Caco-2 (cell line): ENCODE data around the gene RBFOX1. TPM values are rescaled to one million over a fixed set of nuclear protein-coding genes. Genes with fewer than 3 reads are reported as not detected.

Experiments used
- BruUV-seq: library from RNA; stranded (reverse); fragments of 400-500 nt; replicated peaks from 2 replicates; lab custom pipeline; 2021; lab: Mats Ljungman, UMichigan
- CTCF ChIA-PET: fragments of 300-600 bp; sonication (Branson Sonifier 250); formaldehyde crosslinking; loops from one replicate; lab custom pipeline; 2022; ENCODE audit warnings: antibody characterized with exemption; lab: Charles Lee
- POLR2A ChIA-PET: fragments of 300-600 bp; sonication (Branson Sonifier 250); formaldehyde crosslinking; loops from one replicate; lab custom pipeline; 2022; ENCODE audit warnings: antibody characterized with exemption; lab: Charles Lee
- DNase-seq, 2 experiments: peaks; one replicate each; pipeline versions ENCODE4 v3.0.0 to v3.0.0-alpha.2; 2020 to 2022
- H3K27me3 ChIP-seq: replicated peaks from 2 replicates; pipeline ENCODE4 v1.6.0; 2011; ENCODE audit warnings: low read length; ENCODE audit not compliant: control insufficient read depth, insufficient read depth
- H3K36me3 ChIP-seq: 2 replicates; pipeline ENCODE4 v1.5.1; 2011; ENCODE audit warnings: low read length; ENCODE audit not compliant: control insufficient read depth, insufficient read depth
- H3K4me1 ChIP-seq: fragments of 250-450 bp; sonication (Bioruptor Pico); 2 replicates; pipeline ENCODE4 v1.5.1; 2020; ENCODE audit warnings: mild to moderate bottlenecking
- H3K4me3 ChIP-seq: 2 replicates; pipeline ENCODE4 v1.5.1; 2011; ENCODE audit warnings: low read depth, mild to moderate bottlenecking, control low read depth, low read length
- H3K9me3 ChIP-seq: fragments of 250-450 bp; sonication (Bioruptor Pico); 2 replicates; pipeline ENCODE4 v1.5.1; 2020; ENCODE audit warnings: mild to moderate bottlenecking, moderate library complexity
- H3K27ac Mint-ChIP-seq: one replicate; pipeline ENCODE4 v1.8.0; 2022; ENCODE audit warnings: mixed read lengths; ENCODE audit not compliant: unreplicated experiment
- H3K27me3 Mint-ChIP-seq: one replicate; pipeline ENCODE4 v1.8.0; 2022; ENCODE audit warnings: mixed read lengths; ENCODE audit not compliant: insufficient read depth, unreplicated experiment
- H3K36me3 Mint-ChIP-seq: one replicate; pipeline ENCODE4 v1.8.0; 2022; ENCODE audit warnings: mild to moderate bottlenecking, mixed read lengths; ENCODE audit not compliant: insufficient read depth, unreplicated experiment
- H3K4me1 Mint-ChIP-seq: one replicate; pipeline ENCODE4 v1.8.0; 2022; ENCODE audit warnings: low read depth, mixed read lengths; ENCODE audit not compliant: unreplicated experiment
- H3K4me3 Mint-ChIP-seq: one replicate; pipeline ENCODE4 v1.8.0; 2022; ENCODE audit warnings: mild to moderate bottlenecking, moderate library complexity, mixed read lengths; ENCODE audit not compliant: unreplicated experiment
- H3K9me3 Mint-ChIP-seq: one replicate; pipeline ENCODE4 v1.8.0; 2022; ENCODE audit warnings: mixed read lengths; ENCODE audit not compliant: unreplicated experiment
- intact Hi-C: fragments of 100-400 bp; cut with micrococcal nuclease; formaldehyde crosslinking; loops from one replicate; pipeline ENCODE4 v1.10.0; 2022; ENCODE audit not compliant: unreplicated experiment
- total RNA-seq: library from RNA; stranded (reverse); gene quantifications from 2 replicates; pipeline ENCODE4 v1.2.3, GENCODE V29; 2022
- TF ChIP-seq, protein P1 (sequence below), 2 experiments: fragments of 200-600 bp in 1 of 2; IDR thresholded peaks; 1 replicate in 1 of 2; 2 replicates in 1 of 2; pipeline versions ENCODE4 v1.5.1 to v1.8.0; 2011 to 2022; ENCODE audit warnings: antibody characterized with exemption in 1 of 2, control low read depth in 1 of 2, inconsistent platforms in 1 of 2, low read depth in 1 of 2, low read length in 1 of 2, mild to moderate bottlenecking in 1 of 2, moderate library complexity in 1 of 2; ENCODE audit not compliant: insufficient read depth in 1 of 2, severe bottlenecking in 1 of 2, unreplicated experiment in 1 of 2

RBFOX1 gene
- total RNA-seq, 1 experiment from 2014 or later = 0.91 TPM

DNA sequence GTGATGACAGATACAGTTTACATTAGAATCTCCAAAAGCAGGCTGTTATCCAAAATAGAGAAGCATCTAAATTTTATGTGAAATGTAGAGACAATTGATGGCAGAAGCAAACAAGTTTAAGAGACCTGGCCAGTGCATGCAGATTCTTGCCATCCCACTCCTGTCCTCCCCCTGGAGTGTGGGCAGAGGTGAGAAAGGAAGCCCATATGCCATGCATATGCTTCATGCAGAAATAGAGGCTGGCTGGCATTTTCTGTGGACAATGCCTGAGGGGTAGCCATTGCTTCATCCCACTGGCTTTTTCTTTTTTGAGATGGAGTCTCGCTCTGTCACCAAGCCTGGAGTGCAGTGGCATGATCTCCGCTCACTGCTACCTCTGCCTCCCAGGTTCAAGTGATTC, 382.1 kb downstream of the RBFOX1 start:
- Mint-ChIP-seq H3K27ac (no peak overlapping the region), H3K4me3 (no peak overlapping the region), H3K4me1 (no peaks in the 10 kb centered on the region), H3K36me3 (no peaks in the 10 kb centered on the region), H3K9me3 (no peaks in the 10 kb centered on the region), H3K27me3 (no peaks in the 10 kb centered on the region)
- Histone ChIP-seq H3K4me1 (no peaks in the 10 kb centered on the region), H3K27me3 (no peaks in the 10 kb centered on the region), H3K4me3 (no peak overlapping the region), H3K36me3 (no peaks in the 10 kb centered on the region), H3K9me3 (no peaks in the 10 kb centered on the region)
- ChIA-PET CTCF (no interaction called here), POLR2A (no interaction called here)
- DNase-seq = no peak
- intact Hi-C loops = no loop called here
- TF ChIP-seq, protein P1, sequence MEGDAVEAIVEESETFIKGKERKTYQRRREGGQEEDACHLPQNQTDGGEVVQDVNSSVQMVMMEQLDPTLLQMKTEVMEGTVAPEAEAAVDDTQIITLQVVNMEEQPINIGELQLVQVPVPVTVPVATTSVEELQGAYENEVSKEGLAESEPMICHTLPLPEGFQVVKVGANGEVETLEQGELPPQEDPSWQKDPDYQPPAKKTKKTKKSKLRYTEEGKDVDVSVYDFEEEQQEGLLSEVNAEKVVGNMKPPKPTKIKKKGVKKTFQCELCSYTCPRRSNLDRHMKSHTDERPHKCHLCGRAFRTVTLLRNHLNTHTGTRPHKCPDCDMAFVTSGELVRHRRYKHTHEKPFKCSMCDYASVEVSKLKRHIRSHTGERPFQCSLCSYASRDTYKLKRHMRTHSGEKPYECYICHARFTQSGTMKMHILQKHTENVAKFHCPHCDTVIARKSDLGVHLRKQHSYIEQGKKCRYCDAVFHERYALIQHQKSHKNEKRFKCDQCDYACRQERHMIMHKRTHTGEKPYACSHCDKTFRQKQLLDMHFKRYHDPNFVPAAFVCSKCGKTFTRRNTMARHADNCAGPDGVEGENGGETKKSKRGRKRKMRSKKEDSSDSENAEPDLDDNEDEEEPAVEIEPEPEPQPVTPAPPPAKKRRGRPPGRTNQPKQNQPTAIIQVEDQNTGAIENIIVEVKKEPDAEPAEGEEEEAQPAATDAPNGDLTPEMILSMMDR (IDR thresholded peaks at IDR 0.05; ENCODE audit: insufficient read depth in 1 of 2, low read depth in 1 of 2, low read length in 1 of 2, severe bottlenecking in 1 of 2, unreplicated experiment in 1 of 2) = no peak
- BruUV-seq = no TSS peak

DNA sequence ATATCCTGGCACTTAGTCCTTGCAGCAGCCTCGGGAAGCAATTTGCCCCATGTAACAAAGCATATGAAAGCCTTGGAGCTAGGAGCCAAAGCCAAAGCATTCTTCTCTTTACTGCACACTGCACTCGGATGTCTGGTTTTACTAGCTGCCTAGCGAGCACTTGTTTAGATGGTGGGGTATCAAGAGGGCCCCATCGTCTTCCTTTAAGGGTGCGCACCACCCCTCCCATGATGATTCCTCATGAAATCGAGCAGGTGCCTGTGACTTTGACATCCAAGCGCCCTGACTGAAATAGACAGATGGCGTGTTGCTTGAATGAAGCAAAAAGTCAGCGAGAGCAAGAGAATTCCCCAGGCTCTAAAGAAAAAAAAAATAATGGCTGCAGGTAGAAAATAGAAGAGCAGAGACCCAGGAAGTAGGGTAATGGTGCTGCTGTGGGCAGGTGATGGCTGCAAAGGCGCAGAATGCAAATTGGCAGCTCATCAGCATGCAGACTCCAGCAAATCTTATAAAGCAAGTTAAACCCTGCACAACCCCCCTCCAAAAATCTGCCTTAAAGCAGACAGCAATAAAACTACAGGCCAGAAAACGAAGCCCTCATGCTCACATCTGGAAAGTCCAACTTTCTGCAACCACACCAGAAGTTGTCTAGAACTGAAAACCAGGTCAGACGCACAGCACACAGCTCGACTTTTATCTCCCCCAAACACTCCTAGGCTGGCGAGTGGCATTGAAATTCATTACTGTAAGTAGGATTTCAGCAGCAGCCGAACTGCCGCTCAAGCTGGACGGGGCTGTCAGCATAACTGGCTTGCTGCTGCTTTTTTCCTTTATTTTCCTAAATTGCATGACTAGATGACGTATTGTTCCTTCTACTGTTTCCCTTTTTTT, 384.3 kb downstream of the RBFOX1 start:
- no peak overlapping the region for H3K27ac Mint-ChIP-seq
- Histone ChIP-seq H3K9me3 (no peaks in the 10 kb centered on the region), H3K4me1 (peaks cover 7% of the 10 kb centered on the region), H3K4me3 (no peak overlapping the region), H3K36me3 (no peaks in the 10 kb centered on the region), H3K27me3 (no peaks in the 10 kb centered on the region)
- no TSS peak for BruUV-seq
- POLR2A ChIA-PET = no interaction called here
- H3K9me3 Mint-ChIP-seq = no peaks in the 10 kb centered on the region
- CTCF ChIA-PET = no interaction called here
- no peaks in the 10 kb centered on the region for H3K36me3 Mint-ChIP-seq
- no peak for DNase-seq
- peaks cover 1% of the 10 kb centered on the region for H3K4me1 Mint-ChIP-seq
- TF ChIP-seq, protein P1 (IDR thresholded peaks at IDR 0.05; ENCODE audit: insufficient read depth in 1 of 2, low read depth in 1 of 2, low read length in 1 of 2, severe bottlenecking in 1 of 2, unreplicated experiment in 1 of 2) = no peak
- no peaks in the 10 kb centered on the region for H3K27me3 Mint-ChIP-seq
- intact Hi-C loops = no loop called here
- no peak overlapping the region for H3K4me3 Mint-ChIP-seq

DNA sequence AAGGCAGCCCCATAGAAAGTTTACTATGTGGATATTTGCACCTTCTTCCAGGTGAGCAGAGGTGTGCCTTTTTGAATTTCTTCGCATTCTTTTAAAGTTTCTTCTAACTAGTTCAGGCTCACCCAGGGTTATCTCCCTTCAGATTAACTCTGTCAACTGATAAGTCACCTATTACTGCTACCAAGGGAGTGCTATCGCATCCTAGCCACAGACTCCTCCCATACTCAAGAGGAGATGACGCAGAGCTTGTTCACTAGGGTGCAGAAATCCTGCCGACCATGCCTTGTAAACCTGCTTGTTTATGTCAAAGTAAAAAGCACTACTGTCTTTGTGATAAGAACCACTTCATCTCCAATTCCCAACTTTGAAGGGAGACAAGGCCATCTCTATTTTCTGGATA, 390.1 kb downstream of the RBFOX1 start:
- H3K4me1 ChIP-seq = peaks cover 20% of the 10 kb centered on the region
- no peaks in the 10 kb centered on the region for H3K9me3 ChIP-seq
- intact Hi-C loops = no loop called here
- H3K4me3 ChIP-seq = no peak overlapping the region
- H3K9me3 Mint-ChIP-seq = no peaks in the 10 kb centered on the region
- H3K36me3 ChIP-seq = no peaks in the 10 kb centered on the region
- H3K27me3 Mint-ChIP-seq = no peaks in the 10 kb centered on the region
- TF ChIP-seq, protein P1 (IDR thresholded peaks at IDR 0.05; ENCODE audit: insufficient read depth in 1 of 2, low read depth in 1 of 2, low read length in 1 of 2, severe bottlenecking in 1 of 2, unreplicated experiment in 1 of 2) = no peak
- ChIA-PET POLR2A (interaction anchor here (0.6 kb wide), 1 partner anchor 475 kb away, joined by 4 read pairs; no protein-coding TSS in a partner anchor), CTCF (interaction anchor here (0.7 kb wide), 1 partner anchor 17 kb away, joined by 3 read pairs; no protein-coding TSS in a partner anchor)
- no peaks in the 10 kb centered on the region for H3K27me3 ChIP-seq
- no peaks in the 10 kb centered on the region for H3K36me3 Mint-ChIP-seq
- DNase-seq = peak; percentile 42 to 65
- no peak overlapping the region for H3K4me3 Mint-ChIP-seq
- peak overlapping the region; percentile 18 for H3K27ac Mint-ChIP-seq
- no TSS peak for BruUV-seq
- peaks cover 7% of the 10 kb centered on the region for H3K4me1 Mint-ChIP-seq
